Mesenteric fat pad (tissue), 1 donor: ENCODE results near the gene ZDHHC7. TPM values are rescaled to one million over a fixed set of nuclear protein-coding genes. Genes with fewer than 3 reads are reported as not detected.
"Not testable (repeated sequence)": the region's sequence is repeated elsewhere in the genome, so short reads cannot be mapped to it uniquely, and the experiment has no call there.

Source experiments
- DNase-seq: peaks from one replicate; pipeline ENCODE4 v3.0.0-alpha.2; 2020; ENCODE audit warnings: low spot score
- total RNA-seq: library from RNA; stranded (reverse); fragmentation: NEBNext Ultra II Directional; extraction: Animal tissue kit (Norgen Biotek cat#: 25700); gene quantifications from one replicate; pipeline ENCODE4 v1.2.1, GENCODE V29; 2021
- donor health status: DM: yes; HTN: yes; CAD: no.

The ZDHHC7 gene
- total RNA-seq, 1 donor from 2014 or later, result 45.6 TPM

- DNase-seq, result no peak
Observed at GRCh38 chr16:85045077-85045476, 33.7 kb upstream of the ZDHHC7 start.

GRCh38 chr16:85042606-85043005, 31.3 kb upstream of the ZDHHC7 start:
- no peak for DNase-seq

- no peak for DNase-seq
Observed at GRCh38 chr16:85042167-85042526, 30.8 kb upstream of the ZDHHC7 start.

- no peak for DNase-seq
Observed at GRCh38 chr16:85041219-85042166, 30.2 kb upstream of the ZDHHC7 start.

GRCh38 chr16:85040685-85041084, 29.4 kb upstream of the ZDHHC7 start:
- no peak for DNase-seq

- DNase-seq, result no peak
Observed at GRCh38 chr16:85037721-85038120, 26.4 kb upstream of the ZDHHC7 start.

- no peak for DNase-seq
Observed at GRCh38 chr16:85037050-85037410, 25.7 kb upstream of the ZDHHC7 start.

- no peak for DNase-seq
Observed at GRCh38 chr16:85036236-85037049, 25.1 kb upstream of the ZDHHC7 start.

GRCh38 chr16:85034591-85035433, 23.5 kb upstream of the ZDHHC7 start:
- DNase-seq, result no peak

GRCh38 chr16:85033171-85033570, 21.8 kb upstream of the ZDHHC7 start:
- DNase-seq, result no peak

GRCh38 chr16:85032187-85032586, 20.9 kb upstream of the ZDHHC7 start:
- not testable (repeated sequence) for DNase-seq

GRCh38 chr16:85031451-85031850, 20.1 kb upstream of the ZDHHC7 start:
- DNase-seq, result no peak

- no peak for DNase-seq
Observed at GRCh38 chr16:85029981-85030401, 18.7 kb upstream of the ZDHHC7 start.

- no peak for DNase-seq
Observed at GRCh38 chr16:85029408-85029784, 18.1 kb upstream of the ZDHHC7 start.

GRCh38 chr16:85028685-85029407, 17.5 kb upstream of the ZDHHC7 start:
- no peak for DNase-seq

GRCh38 chr16:85027958-85028684, 16.8 kb upstream of the ZDHHC7 start:
- DNase-seq, result no peak

GRCh38 chr16:85027349-85027957, 16.1 kb upstream of the ZDHHC7 start, which contains the start of gene KIAA0513:
Gene KIAA0513 (plus strand): TSS chr16:85027795. CDS start chr16:85067072, 39,277 bp downstream.
- peak; percentile 98 for DNase-seq

GRCh38 chr16:85026703-85027102, 15.4 kb upstream of the ZDHHC7 start:
- no peak for DNase-seq
